ENCODE results near the gene CAMK4.
"Not testable (repeated sequence)": the region's sequence is repeated elsewhere in the genome, so short reads cannot be mapped to it uniquely, and the experiment has no call there.

Gene CAMK4

DNA sequence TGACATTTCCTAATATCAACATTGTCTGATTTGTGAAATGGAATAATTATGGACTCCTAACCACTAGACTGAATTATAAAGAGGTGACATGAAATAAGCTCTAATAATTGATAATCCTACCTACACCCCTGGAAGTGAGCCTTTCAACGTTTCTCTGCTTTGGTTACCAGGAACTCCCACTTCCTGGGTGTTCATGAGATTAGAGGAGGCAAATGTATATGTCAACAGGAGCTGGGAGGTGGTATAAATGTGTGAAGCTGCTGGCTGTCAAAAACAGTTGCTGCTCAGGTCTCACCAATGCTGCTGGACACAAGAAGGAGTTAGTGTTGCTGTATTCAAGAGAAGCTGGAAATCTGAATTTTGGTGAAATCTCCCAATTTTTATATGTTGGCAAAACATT, 96.8 kb downstream of the CAMK4 start:
- DNase-seq: no peak

- no peak for DNase-seq
Measured at GRCh38 chr5:111321376-111321775, 97.2 kb downstream of the CAMK4 start.

GRCh38 chr5:111326551-111326950, 102.4 kb downstream of the CAMK4 start:
- no peak for DNase-seq

DNA sequence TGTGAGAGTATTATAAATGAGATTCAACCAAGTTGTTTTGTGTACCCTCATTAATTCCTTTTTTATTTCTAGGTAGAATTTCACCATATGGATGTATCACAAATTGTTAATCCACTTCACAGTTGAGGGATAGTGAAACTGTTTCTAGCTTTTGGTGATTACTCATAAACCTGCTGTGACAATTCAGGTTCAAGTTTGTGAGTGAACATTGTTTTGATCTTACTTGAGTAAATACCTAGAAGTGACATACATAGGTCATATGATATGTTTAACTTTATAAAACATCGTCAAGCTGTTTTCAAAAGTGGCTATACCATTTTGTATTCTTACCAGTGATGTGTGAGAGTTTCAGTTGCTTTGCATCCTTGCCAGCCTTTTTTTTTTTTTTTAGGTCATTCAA, 112.9 kb downstream of the CAMK4 start:
- no peak for DNase-seq

- DNase-seq: no peak
Measured at GRCh38 chr5:111337688-111338087, 113.5 kb downstream of the CAMK4 start.

DNA sequence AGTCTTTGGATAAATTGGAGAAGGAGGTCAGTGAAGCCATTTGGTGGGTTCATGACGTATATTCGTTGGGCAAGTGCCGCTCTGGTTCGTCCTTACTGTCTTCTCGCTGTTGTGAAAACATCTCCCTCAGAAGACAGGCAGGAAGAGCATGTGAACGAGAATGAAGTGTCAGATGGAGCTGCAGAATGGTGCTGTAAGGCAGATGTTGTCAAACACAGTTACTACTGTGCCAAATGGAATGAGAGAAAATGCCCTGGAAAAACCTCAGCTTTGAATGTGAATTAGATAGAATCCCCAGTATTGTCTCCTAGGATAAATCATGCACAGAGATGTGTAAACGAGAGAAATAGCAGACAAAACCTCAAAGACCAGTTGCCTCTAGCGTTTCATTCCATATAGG, 121.5 kb downstream of the CAMK4 start:
- DNase-seq: no peak

DNA sequence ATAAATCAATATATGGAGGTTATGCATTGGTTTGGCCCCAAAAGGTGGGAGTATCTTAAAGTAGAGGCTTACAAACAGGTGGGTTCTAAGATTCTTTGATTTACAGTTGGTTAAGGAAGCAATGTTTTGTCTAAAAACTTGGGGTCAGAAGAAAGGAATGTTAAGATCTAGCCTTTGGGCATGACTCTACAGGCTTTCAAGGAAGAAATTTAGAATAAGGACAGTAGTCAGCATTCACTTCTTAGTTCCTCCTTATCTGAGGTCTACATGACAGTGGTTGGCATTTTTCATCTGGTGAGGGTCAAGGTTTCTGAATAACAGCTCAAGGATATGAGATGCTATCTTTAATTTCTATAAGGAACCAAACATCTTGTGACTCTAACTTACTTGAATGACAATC, 122.8 kb downstream of the CAMK4 start:
- no peak for DNase-seq

DNA sequence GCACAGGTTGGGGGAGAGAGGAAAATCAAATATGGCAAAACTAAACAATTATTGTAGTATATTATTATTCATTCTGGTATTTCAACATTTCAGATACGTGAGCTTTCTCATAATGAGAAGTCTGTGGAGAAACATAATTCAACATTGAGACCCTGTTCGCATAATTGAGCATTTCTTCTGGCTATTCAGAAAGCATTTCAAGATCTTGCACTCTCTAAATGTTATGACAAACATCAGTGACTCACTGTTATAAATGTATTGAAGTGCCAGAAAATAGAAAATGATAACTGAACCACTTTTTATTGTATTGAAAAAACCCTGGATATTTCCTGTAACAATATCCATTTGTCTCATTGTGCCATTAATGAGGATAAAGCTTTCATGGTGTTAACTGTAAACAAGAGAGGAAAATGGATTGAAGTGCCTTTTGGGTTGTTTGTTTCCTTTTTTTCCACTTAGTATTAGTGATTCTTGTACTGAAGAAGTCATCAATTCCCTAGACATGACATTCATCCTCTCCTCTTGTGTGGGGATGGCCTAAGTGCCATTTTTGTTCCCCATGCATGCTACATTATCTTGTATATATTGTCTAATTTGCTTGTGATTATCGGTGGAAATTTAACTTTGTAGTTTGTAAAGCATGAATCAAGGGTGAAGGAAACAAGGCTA, 124.6 kb downstream of the CAMK4 start:
- DNase-seq: no peak

- no peak for DNase-seq
Measured at GRCh38 chr5:111349429-111349828, 125.2 kb downstream of the CAMK4 start.

DNA sequence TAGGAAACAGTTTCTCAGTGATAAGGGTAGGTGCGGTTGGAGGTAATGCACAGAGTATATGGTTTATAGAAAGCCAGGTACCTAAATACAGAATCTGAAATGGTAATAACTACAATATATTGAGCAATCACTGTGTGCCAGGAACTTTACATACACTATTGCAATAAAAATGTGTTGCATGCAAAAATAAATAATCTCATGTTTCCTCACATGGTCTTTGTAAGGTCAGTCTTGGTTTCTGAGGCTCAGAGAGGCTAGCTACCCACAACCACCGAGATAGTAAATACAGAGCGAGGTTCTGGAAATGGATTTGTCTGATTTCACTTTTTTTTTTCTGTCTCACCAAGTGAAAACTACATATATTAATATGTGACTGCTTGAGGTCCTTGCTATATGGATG, 128.9 kb downstream of the CAMK4 start:
- DNase-seq: no peak

DNA sequence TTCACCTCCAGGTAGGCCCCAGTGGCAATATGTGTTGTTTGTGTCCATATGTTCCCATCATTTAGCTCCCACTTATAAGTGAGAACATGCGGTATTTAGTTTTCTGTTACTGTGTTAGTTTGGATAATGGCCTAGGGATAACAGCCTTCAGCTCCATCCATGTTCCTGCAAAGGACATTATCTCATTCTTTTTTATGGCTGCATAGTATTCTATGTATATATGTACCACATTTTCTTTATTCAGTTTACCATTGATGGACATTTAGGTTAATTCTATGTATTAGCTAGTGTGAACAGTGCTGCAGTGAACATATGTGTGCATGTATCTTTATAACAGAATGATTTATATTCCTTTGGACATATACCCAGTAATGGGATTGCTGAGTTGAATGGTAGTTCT, 134.5 kb downstream of the CAMK4 start:
- DNase-seq: not testable (repeated sequence)

DNA sequence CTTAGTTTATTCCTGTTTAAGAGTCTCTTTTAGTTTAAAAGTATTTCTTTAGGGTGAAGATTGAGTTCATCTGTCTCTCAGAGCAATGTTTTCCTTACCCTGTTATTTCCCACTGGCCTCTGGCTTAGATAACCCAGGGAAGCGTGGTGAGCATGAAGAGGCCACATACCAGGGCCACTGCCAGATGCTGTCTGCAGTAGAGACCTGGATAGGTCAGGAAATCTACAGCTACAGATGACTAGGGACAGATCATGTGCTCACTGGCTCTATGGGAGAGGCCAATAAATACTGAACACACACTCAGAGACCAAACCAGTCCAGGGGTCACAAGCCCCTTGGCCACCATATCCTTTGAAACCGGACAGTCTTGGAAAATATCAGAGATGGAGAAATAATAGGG, 136.0 kb downstream of the CAMK4 start:
- no peak for DNase-seq

DNA sequence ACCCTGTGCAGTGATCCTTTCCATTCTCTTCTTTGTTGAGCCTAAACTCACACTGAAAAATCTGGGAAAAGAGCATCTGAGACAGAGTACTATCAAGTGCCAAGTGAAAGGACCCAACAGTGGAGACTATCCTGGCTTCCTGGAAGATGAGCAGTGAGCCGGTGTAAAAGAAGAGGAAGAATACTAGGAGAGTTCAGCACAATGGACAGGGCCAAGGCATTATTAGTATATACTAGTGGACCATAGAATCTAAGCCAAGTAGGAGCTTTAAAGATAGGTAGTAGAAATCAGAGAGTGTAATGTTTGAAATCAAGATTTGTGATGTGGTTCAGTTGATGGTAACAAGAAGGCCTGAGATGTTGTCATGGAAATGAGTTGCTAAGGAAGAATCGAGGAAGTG, 140.8 kb downstream of the CAMK4 start:
- DNase-seq: no peak

GRCh38 chr5:111366388-111366787, 142.2 kb downstream of the CAMK4 start:
- no peak for DNase-seq

DNA sequence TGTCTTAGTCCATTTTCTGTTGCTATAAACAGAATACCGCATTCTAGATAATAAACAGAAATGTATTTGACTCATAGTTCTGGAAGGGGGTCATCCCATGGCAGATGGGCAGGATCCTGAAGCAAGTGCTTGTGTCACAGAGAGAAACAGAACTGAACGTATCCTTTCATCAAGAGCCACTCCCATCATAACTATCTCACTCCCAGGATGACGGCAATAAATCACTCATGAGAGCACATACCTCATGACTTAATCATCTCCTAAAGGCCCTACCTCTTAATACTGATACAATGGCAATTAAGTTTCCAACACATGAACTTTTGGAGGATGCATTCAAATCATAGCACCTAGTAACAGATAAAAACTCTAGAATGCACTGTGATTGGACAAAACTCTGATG, 142.9 kb downstream of the CAMK4 start:
- no peak for DNase-seq

- no peak for DNase-seq
Measured at GRCh38 chr5:111372799-111373198, 148.6 kb downstream of the CAMK4 start.

GRCh38 chr5:111374380-111374779, 150.2 kb downstream of the CAMK4 start:
- no peak for DNase-seq

GRCh38 chr5:111375645-111376044, 151.5 kb downstream of the CAMK4 start:
- no peak for DNase-seq

DNA sequence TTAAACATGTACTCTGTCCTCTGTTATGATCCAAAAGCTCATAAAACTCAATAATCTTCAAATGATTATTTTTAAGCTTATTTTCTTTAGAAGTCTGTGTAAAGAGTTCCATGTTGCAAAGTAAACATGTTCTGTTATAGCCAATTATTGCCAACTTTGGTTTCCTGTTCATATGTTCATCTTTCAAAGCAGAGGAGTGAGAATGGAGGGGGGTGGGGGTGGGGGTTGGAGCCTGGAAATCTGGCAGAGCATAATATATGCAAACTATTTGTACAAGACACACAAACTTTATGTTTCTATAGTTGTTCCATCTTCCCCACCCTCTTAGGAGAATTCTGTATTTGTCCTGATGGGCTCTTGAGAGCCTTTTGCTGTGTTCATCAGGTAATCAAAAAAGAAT, 153.1 kb downstream of the CAMK4 start:
- DNase-seq: no peak

GRCh38 chr5:111379391-111379816, 155.2 kb downstream of the CAMK4 start:
- DNase-seq: no peak

GRCh38 chr5:111383288-111383970, 159.2 kb downstream of the CAMK4 start:
- no peak for DNase-seq

DNA sequence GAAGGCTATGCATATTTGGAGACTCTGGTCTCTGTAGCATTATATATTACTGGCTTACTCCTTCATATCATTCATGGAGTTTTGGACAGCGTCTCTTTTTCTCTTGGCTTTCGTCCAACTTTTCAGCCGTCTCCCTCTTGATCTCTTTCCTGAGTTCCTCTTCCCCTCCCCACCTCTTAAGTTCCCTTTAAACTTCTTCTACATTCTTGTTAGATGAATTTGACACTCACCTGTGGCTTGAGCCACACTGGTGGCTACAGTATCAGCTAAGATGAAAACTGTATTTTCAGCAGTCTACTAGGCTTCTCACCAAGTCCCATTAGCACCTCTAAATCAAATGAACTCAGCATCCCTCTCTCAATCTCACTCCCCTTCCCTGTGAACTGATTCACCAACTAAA, 160.0 kb downstream of the CAMK4 start:
- no peak for DNase-seq

DNA sequence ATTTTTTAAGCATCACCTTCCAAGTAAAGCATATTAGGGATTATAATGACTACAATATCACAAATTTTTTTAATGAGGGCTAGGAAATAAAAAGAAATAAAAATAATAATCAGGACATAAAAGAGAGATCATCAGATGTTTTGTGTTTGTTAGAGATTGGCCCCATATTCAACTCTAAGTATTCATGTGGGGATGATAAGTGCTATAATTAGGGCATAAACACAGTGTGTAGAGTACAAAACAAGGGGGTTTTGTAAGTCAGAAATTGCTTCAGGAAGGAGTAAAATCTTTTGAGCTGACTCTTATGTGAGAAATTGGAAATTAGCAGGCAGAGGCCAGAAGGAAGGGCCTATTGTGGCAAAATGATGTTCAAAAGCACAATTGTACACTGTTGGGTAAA, 160.9 kb downstream of the CAMK4 start:
- DNase-seq: no peak

- DNase-seq: no peak
Measured at GRCh38 chr5:111385970-111386831, 162.0 kb downstream of the CAMK4 start.
